Suprapubic skin (tissue), 4 donors: ENCODE results near the gene NAPG. TPM values are rescaled to one million over a fixed set of nuclear protein-coding genes. Genes with fewer than 3 reads are reported as not detected.
"Not testable (repeated sequence)": the region's sequence is repeated elsewhere in the genome, so short reads cannot be mapped to it uniquely, and the experiment has no call there.

Experiments
- DNase-seq, 2 donors: peaks; one replicate each; pipeline ENCODE4 v3.0.0-alpha.2; 2019; ENCODE audit warnings: low spot score in 2 of 2
- H3K27ac ChIP-seq: fragments of 200-600 bp; sonication (generic); one replicate; pipeline ENCODE4 v1.5.1; 2019
- H3K27me3 ChIP-seq: fragments of 200-600 bp; sonication (generic); one replicate; pipeline ENCODE4 v1.5.1; 2019
- H3K36me3 ChIP-seq: fragments of 200-600 bp; sonication (generic); one replicate; pipeline ENCODE4 v1.5.1; 2019
- H3K4me1 ChIP-seq: fragments of 200-600 bp; sonication (generic); one replicate; pipeline ENCODE4 v1.5.1; 2019
- H3K4me3 ChIP-seq: fragments of 200-600 bp; sonication (generic); one replicate; pipeline ENCODE4 v1.5.1; 2019; ENCODE audit warnings: mild to moderate bottlenecking
- H3K9me3 ChIP-seq: fragments of 200-600 bp; sonication (generic); one replicate; pipeline ENCODE4 v1.5.1; 2019
- EP300 ChIP-seq: sonication (generic); formaldehyde crosslinking; IDR thresholded peaks from one replicate; pipeline ENCODE4 v1.6.1; 2017; ENCODE audit warnings: antibody characterized with exemption
- POLR2A ChIP-seq, 2 donors: fragments of 450-650 bp; IDR thresholded peaks; one replicate each; pipeline ENCODE4 v1.6.1; 2017; ENCODE audit warnings: antibody characterized with exemption in 2 of 2, mild to moderate bottlenecking in 2 of 2, moderate library complexity in 2 of 2
- POLR2AphosphoS5 ChIP-seq, 3 donors: sonication (generic); formaldehyde crosslinking; IDR thresholded peaks; one replicate each; pipeline ENCODE4 v1.6.1; 2017; ENCODE audit warnings: antibody characterized with exemption in 3 of 3
- WGBS: methylation state at CpG from one replicate; pipeline ENCODE4 v1.1.5; 2018; 5-methylcytosine and 5-hydroxymethylcytosine counted together
- total RNA-seq, 4 donors: library from RNA; depleted of rRNA; stranded (reverse); fragments of >200 nt; gene quantifications; one replicate each; pipeline ENCODE4 v1.1.0, GENCODE V29; 2016
- TF ChIP-seq, protein P1 (sequence below), 2 donors: fragments of 200-600 bp in 1 of 2; fragments of 450-650 bp in 1 of 2; sonication (generic) in 1 of 2; IDR thresholded peaks; one replicate each; pipeline ENCODE4 v1.5.1; 2016 to 2019; ENCODE audit warnings: antibody characterized with exemption in 2 of 2, mild to moderate bottlenecking in 1 of 2, moderate library complexity in 1 of 2

NAPG gene
- total RNA-seq, 4 donors from 2014 or later: 28.8 to 40.1 (median 37.5) TPM

DNA sequence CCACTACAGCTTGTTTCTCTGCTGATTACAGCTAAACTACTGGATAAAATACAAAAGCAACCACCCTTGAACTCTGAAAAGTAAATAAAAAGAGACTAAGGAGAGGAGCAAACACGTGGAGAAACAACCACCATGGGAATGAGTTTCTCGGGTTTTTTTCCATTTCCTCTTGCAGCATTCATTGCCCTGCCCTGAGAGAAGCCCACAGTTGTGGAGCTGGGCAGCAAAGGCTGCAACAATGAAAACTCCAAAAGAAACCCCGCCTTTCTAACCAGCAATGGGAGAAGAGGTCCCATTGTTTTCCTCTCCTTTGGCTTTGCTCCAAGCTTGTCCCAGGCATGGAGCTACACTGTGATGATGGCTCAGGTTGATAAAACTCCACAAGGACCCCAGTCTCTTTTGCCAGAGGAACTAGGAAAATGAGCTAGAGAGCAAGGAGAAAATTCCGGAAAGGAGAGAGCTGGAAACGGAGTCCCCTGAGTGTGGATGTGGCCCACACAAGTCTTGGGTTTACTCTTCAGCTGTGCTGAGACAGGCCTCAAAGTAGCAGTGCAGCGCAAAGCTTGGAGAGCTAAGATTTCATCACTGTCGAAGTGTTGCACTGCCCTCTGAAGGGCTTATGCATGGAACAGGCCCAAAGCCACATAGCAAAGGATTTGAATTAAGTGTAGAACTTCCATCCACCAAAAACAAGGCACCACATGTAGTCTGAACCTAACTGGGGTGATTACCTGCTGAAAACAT lies 20.9 kb downstream of the NAPG start:
- DNase-seq: no peak
- H3K9me3 ChIP-seq: no peaks in the 10 kb centered on the region
- H3K27ac ChIP-seq: no peak overlapping the region
- H3K27me3 ChIP-seq: no peaks in the 10 kb centered on the region
- no peak overlapping the region for H3K4me3 ChIP-seq
- H3K4me1 ChIP-seq: no peaks in the 10 kb centered on the region
- WGBS: 86% methylated on average over 7 of the region's 7 CpGs
- TF ChIP-seq EP300: no peak
- no peak for TF ChIP-seq POLR2AphosphoS5 (IDR thresholded peaks at IDR 0.05)
- no peak for TF ChIP-seq POLR2A (IDR thresholded peaks at IDR 0.05)
- TF ChIP-seq, protein P1, sequence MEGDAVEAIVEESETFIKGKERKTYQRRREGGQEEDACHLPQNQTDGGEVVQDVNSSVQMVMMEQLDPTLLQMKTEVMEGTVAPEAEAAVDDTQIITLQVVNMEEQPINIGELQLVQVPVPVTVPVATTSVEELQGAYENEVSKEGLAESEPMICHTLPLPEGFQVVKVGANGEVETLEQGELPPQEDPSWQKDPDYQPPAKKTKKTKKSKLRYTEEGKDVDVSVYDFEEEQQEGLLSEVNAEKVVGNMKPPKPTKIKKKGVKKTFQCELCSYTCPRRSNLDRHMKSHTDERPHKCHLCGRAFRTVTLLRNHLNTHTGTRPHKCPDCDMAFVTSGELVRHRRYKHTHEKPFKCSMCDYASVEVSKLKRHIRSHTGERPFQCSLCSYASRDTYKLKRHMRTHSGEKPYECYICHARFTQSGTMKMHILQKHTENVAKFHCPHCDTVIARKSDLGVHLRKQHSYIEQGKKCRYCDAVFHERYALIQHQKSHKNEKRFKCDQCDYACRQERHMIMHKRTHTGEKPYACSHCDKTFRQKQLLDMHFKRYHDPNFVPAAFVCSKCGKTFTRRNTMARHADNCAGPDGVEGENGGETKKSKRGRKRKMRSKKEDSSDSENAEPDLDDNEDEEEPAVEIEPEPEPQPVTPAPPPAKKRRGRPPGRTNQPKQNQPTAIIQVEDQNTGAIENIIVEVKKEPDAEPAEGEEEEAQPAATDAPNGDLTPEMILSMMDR (IDR thresholded peaks at IDR 0.05): no peak
- peaks cover 87% of the 10 kb centered on the region for H3K36me3 ChIP-seq

DNA sequence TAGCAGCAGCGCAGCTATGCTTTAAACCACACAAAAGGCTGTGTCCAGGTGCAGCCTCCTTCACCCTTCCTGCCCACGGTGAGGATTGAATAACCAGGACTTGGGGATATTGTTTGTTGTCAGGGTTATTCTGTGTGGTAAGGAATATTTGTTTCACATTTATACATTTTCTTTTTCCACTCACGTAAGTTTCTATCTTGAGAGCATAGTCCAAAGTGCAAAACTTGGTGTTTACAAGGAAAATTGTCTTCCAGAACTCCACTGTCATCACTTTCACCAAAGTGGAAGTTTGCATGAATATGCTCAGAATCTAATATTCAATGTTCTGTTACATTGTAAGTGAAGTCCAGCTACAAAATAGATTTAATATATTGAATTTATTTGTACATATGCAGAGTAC lies 26.4 kb downstream of the NAPG start:
- no peak for DNase-seq
- H3K36me3 ChIP-seq: peaks cover 79% of the 10 kb centered on the region
- no peak overlapping the region for H3K27ac ChIP-seq
- TF ChIP-seq, protein P1 (IDR thresholded peaks at IDR 0.05): no peak
- TF ChIP-seq EP300: no peak
- TF ChIP-seq POLR2AphosphoS5 (IDR thresholded peaks at IDR 0.05): no peak
- TF ChIP-seq POLR2A (IDR thresholded peaks at IDR 0.05): no peak
- no peak overlapping the region for H3K4me3 ChIP-seq
- WGBS: 94% methylated on average over 3 of the region's 3 CpGs
- H3K27me3 ChIP-seq: no peaks in the 10 kb centered on the region
- no peaks in the 10 kb centered on the region for H3K4me1 ChIP-seq
- no peaks in the 10 kb centered on the region for H3K9me3 ChIP-seq

DNA sequence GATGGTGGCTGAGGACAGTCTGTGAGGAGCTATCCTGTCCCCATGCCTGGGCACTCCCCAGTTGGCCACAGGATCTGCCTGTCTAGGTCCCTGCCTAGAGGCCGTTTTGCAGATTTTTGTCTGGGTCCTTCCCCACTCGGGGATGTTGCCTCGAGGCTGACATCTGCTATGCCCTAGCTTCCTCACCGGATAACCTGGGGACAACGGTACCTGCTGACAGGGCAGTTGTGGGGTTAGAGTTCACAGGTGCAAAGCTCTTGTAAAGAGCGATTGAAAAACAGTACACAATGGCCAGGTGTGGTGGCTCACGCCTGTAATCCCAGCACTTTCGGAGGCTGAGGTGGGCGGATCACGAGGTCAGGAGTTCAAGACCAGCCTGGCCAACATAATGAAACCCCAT lies 30.4 kb downstream of the NAPG start:
- H3K36me3 ChIP-seq: peaks cover 41% of the 10 kb centered on the region
- not testable (repeated sequence) for DNase-seq, H3K9me3 ChIP-seq, H3K4me3 ChIP-seq, H3K27me3 ChIP-seq, H3K27ac ChIP-seq
- peaks cover 24% of the 10 kb centered on the region for H3K4me1 ChIP-seq
- WGBS: 95% methylated on average over 10 of the region's 10 CpGs

DNA sequence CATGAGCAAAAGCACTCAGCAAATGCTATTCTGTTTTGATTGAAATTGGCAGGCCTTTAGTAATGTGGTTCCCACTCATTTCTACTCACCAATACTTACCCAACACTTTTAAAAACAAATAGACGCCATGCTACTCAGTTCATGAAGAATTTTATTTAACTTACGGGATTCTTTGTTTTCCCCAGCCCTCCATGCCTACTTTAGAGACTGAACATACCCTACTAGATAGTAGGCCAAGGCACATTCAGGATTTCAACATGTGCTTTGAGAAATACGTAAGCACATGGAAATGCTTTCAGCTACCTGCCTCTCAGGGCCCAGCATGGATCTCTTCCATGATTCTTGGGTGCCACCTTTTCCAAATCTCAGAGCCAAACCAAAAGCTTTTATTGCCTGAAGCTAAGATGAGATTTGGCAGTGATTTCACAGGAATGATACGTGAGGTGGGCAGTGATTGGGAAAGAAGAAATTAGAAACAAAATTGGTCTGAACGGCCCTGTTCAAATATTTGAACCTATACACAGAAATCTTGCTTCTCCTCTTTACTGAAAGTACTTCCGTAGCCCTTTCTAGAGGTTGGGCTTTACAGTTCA lies 31.4 kb downstream of the NAPG start:
- H3K4me1 ChIP-seq: peaks cover 29% of the 10 kb centered on the region
- 84% methylated on average over 6 of the region's 6 CpGs for WGBS
- peaks cover 31% of the 10 kb centered on the region for H3K36me3 ChIP-seq
- H3K9me3 ChIP-seq: no peaks in the 10 kb centered on the region
- H3K4me3 ChIP-seq: no peak overlapping the region
- no peaks in the 10 kb centered on the region for H3K27me3 ChIP-seq
- no peak for DNase-seq
- H3K27ac ChIP-seq: no peak overlapping the region
- TF ChIP-seq EP300: no peak
- TF ChIP-seq, protein P1 (IDR thresholded peaks at IDR 0.05): no peak
- no peak for TF ChIP-seq POLR2A (IDR thresholded peaks at IDR 0.05)
- TF ChIP-seq POLR2AphosphoS5 (IDR thresholded peaks at IDR 0.05): no peak

DNA sequence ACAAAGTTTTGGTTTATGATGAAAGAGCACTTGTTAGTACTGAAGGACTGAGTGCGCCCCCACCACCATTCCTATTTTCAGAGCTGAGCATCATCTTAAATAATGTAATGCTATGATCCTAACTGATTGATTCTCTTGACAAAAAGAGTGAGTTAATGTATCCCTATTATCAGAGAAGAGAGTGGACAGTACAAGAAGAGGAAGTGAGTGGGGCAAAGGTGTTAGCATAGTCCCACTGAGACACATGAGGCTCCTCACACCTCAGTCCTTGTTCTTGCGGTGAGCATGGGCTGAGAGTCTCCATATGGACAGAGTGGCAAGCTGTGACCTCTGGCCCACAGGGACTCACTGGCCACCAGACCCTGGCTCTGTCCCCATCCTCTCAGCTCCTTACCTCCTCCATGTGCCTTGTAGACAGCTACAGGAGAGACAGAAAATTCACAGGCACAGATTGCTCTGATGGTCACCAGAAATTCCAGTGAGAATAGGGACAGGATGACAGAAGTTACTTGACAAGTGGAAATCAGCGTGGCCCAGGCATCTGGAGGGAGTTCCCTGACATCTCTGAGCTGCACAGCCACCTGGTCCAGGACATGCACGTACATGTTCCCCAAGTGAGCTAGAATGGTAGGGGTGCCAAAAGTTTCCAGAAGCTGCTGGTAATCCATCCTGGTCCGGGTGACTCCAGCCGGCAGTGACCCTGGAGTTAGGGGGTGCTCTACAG lies 32.6 kb downstream of the NAPG start:
- H3K4me1 ChIP-seq: peaks cover 38% of the 10 kb centered on the region
- H3K9me3 ChIP-seq: no peaks in the 10 kb centered on the region
- WGBS: 61% methylated on average over 6 of the region's 6 CpGs
- no peaks in the 10 kb centered on the region for H3K27me3 ChIP-seq
- no peak for TF ChIP-seq EP300
- no peak overlapping the region for H3K4me3 ChIP-seq
- no peak overlapping the region for H3K27ac ChIP-seq
- peaks cover 28% of the 10 kb centered on the region for H3K36me3 ChIP-seq
- DNase-seq: no peak

DNA sequence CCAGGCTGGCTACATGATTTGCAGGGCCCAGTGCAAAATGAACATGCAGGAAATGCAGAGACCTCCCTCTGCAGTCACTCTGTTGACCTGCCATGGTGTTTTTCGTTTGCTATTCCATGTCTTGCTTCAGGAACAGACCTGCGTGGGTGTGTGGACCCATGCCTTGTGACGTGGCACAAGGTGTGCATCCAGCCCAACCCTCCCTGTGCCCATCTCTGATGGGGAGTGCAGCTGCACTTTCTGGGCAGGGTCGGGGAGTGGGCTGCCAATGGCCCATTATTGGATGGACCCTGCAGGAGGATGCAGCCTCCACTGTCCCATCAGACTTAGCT lies 33.1 kb downstream of the NAPG start:
- Histone ChIP-seq H3K27ac (no peak overlapping the region), H3K4me1 (peaks cover 40% of the 10 kb centered on the region)
- WGBS: 78% methylated on average over 4 of the region's 4 CpGs

More for the DNA sequence above, 33.1 kb downstream of the NAPG start:
- no peak overlapping the region for H3K4me3 ChIP-seq
- no peaks in the 10 kb centered on the region for H3K9me3 ChIP-seq
- H3K36me3 ChIP-seq: peaks cover 25% of the 10 kb centered on the region
- no peaks in the 10 kb centered on the region for H3K27me3 ChIP-seq
- no peak for TF ChIP-seq POLR2AphosphoS5 (IDR thresholded peaks at IDR 0.05)
- no peak for TF ChIP-seq POLR2A (IDR thresholded peaks at IDR 0.05)
- TF ChIP-seq, protein P1 (IDR thresholded peaks at IDR 0.05): no peak
- no peak for TF ChIP-seq EP300
- DNase-seq: no peak
